ENCODE measurements around the gene VASP.

VASP gene

GRCh38 chr19:45515081-45515624 lies 7.9 kb downstream of the VASP start:
- H3K79me2 ChIP-seq (ENCODE audit: low read length), result peaks cover 42% of the 10 kb centered on the region
- no peak overlapping the region for H3K4me2 ChIP-seq (ENCODE audit: low read depth, low read length)
- no peak overlapping the region for H3K9ac ChIP-seq (ENCODE audit: low read length)
- H3F3A ChIP-seq (ENCODE audit: insufficient read depth, low read length), result no peaks in the 10 kb centered on the region
- DNase-seq, result no peak
- H3K9me3 ChIP-seq (replicated peaks; ENCODE audit: insufficient read depth, low read length), result no peaks in the 10 kb centered on the region
- no peak overlapping the region for H2AFZ ChIP-seq (ENCODE audit: low read length)
- H3K36me3 ChIP-seq (replicated peaks; ENCODE audit: insufficient read depth, low read length), result no peaks in the 10 kb centered on the region
- no peaks in the 10 kb centered on the region for H3K27me3 ChIP-seq (replicated peaks; ENCODE audit: insufficient read depth, low read length)
- no peak overlapping the region for H3K4me3 ChIP-seq (ENCODE audit: low read length)
- H4K20me1 ChIP-seq (ENCODE audit: insufficient read depth, low read length), result no peaks in the 10 kb centered on the region
- H3K9me2 ChIP-seq (replicated peaks; ENCODE audit: insufficient read depth, low read length), result no peaks in the 10 kb centered on the region
- no peak for TF ChIP-seq CTCF (IDR thresholded peaks at IDR 0.05; ENCODE audit: low read length)
- no peak for TF ChIP-seq EZH2 (optimal IDR thresholded peaks at IDR 0.05; ENCODE audit: low read depth, low read length)
- TF ChIP-seq EZH2phosphoT487 (IDR thresholded peaks at IDR 0.05; ENCODE audit: low read length), result no peak
- H3K4me1 ChIP-seq (ENCODE audit: low read length), result peaks cover 10% of the 10 kb centered on the region
- H3K27ac ChIP-seq (ENCODE audit: low read length), result no peak overlapping the region

GRCh38 chr19:45515807-45516401 lies 8.6 kb downstream of the VASP start:
- no peak overlapping the region for H3K9ac ChIP-seq (ENCODE audit: low read length)
- H3K9me3 ChIP-seq (replicated peaks; ENCODE audit: insufficient read depth, low read length), result no peaks in the 10 kb centered on the region
- H3F3A ChIP-seq (ENCODE audit: insufficient read depth, low read length), result no peaks in the 10 kb centered on the region
- H3K4me3 ChIP-seq (ENCODE audit: low read length), result no peak overlapping the region
- no peaks in the 10 kb centered on the region for H3K27me3 ChIP-seq (replicated peaks; ENCODE audit: insufficient read depth, low read length)
- no peak overlapping the region for H3K27ac ChIP-seq (ENCODE audit: low read length)
- H3K4me1 ChIP-seq (ENCODE audit: low read length), result peaks cover 10% of the 10 kb centered on the region
- no peak overlapping the region for H3K4me2 ChIP-seq (ENCODE audit: low read depth, low read length)
- TF ChIP-seq EZH2 (optimal IDR thresholded peaks at IDR 0.05; ENCODE audit: low read depth, low read length) (no peak), EZH2phosphoT487 (IDR thresholded peaks at IDR 0.05; ENCODE audit: low read length) (no peak), CTCF (IDR thresholded peaks at IDR 0.05; ENCODE audit: low read length) (no peak)
- H2AFZ ChIP-seq (ENCODE audit: low read length), result no peak overlapping the region
- no peaks in the 10 kb centered on the region for H3K36me3 ChIP-seq (replicated peaks; ENCODE audit: insufficient read depth, low read length)
- H4K20me1 ChIP-seq (ENCODE audit: insufficient read depth, low read length), result no peaks in the 10 kb centered on the region
- H3K9me2 ChIP-seq (replicated peaks; ENCODE audit: insufficient read depth, low read length), result no peaks in the 10 kb centered on the region
- peaks cover 34% of the 10 kb centered on the region for H3K79me2 ChIP-seq (ENCODE audit: low read length)
- no peak for DNase-seq

GRCh38 chr19:45517238-45517637 lies 10.0 kb downstream of the VASP start:
- no peaks in the 10 kb centered on the region for H3K9me2 ChIP-seq (replicated peaks; ENCODE audit: insufficient read depth, low read length)
- peaks cover 10% of the 10 kb centered on the region for H3K4me1 ChIP-seq (ENCODE audit: low read length)
- TF ChIP-seq CTCF (IDR thresholded peaks at IDR 0.05; ENCODE audit: low read length), result no peak
- no peak for TF ChIP-seq EZH2 (optimal IDR thresholded peaks at IDR 0.05; ENCODE audit: low read depth, low read length)
- no peak for TF ChIP-seq EZH2phosphoT487 (IDR thresholded peaks at IDR 0.05; ENCODE audit: low read length)
- DNase-seq, result no peak
- no peaks in the 10 kb centered on the region for H4K20me1 ChIP-seq (ENCODE audit: insufficient read depth, low read length)
- H3K36me3 ChIP-seq (replicated peaks; ENCODE audit: insufficient read depth, low read length), result no peaks in the 10 kb centered on the region
- H3K9ac ChIP-seq (ENCODE audit: low read length), result no peak overlapping the region
- peaks cover 21% of the 10 kb centered on the region; the same call in 1 of the 2 replicates for H3K79me2 ChIP-seq (ENCODE audit: low read length)
- H3K4me3 ChIP-seq (ENCODE audit: low read length), result no peak overlapping the region
- no peak overlapping the region for H2AFZ ChIP-seq (ENCODE audit: low read length)
- H3K27me3 ChIP-seq (replicated peaks; ENCODE audit: insufficient read depth, low read length), result no peaks in the 10 kb centered on the region
- no peak overlapping the region for H3K4me2 ChIP-seq (ENCODE audit: low read depth, low read length)
- H3K27ac ChIP-seq (ENCODE audit: low read length), result no peak overlapping the region
- no peaks in the 10 kb centered on the region for H3F3A ChIP-seq (ENCODE audit: insufficient read depth, low read length)
- H3K9me3 ChIP-seq (replicated peaks; ENCODE audit: insufficient read depth, low read length), result no peaks in the 10 kb centered on the region

Measured in MM.1S (cell line).